NCI-H146 (cell line): ENCODE data around the gene COX8A.

Source experiments
- DNase-seq: peaks from one replicate; lab custom pipeline; 2025; lab: John Stamatoyannopoulos, UW

Gene COX8A

GRCh38 chr11:64003807-64004589 lies 29.6 kb downstream of the COX8A start:
- DNase-seq, result no peak

DNA sequence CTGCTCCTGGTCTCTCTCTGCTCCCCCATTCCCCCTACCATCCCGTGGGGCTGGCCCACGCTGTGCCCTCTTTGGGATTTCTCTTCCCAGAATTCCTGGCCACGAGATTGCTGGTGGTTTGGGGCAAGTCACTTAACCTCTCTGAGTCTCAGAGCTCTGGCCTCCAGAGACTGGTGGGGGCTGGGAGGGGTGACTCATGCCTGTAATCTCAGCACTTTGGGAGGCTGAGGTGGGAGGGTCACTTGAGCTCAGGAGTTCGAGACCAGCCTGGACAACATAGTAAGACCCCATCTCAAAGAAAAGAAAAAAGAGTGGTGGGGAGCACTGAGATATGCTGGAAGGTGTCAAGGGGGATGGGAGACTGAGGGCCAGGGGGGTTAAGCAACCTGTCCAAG lies 30.2 kb downstream of the COX8A start:
- DNase-seq, result no peak

DNA sequence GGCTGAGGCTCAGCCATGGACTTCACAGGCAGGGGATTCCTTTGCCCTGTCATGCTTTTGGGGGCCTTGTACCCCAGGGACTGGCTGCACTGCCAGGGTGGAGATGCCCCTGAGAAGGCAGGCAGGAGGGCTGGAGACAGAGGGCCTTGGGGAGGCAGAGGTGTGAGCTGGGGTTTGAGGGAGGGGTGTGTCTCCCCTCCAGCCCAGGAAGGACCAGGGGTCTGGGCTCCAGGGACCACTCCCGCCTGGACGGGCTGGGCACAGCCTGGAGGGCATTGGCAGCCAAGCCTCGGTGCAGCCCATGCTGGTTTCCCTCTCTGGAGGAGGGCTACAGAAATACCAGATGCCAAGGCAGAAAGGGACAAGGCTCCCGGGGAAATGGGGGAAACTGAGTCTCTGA lies 31.3 kb downstream of the COX8A start:
- no peak for DNase-seq

GRCh38 chr11:64006398-64006797 lies 32.0 kb downstream of the COX8A start:
- no peak for DNase-seq

DNA sequence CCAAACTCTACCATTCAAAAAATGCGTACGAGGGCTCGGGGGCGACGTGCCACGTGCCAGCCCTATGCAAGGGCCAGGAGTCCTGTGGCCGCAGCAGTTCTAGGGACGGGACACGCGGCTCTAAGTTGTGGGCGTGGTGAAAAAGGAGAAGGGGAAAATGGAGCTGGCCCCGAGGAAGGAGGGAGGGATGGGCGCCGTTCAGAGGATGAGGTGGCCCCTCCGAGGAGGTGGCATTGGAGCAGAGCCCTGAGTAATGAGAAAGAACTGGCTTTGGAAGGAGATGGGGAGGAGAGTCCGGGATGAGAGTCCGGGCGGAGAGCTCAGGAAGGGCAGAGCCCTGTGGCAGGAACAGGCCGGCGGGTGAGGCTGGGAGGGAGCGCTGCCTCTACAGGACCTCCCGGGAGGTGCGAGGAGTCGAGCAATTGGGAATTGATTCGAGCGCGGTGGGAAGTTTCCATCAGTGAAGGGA lies 32.8 kb downstream of the COX8A start:
- no peak for DNase-seq

- DNase-seq, result peak; percentile 89
These were observed 33.3 kb downstream of the COX8A start for GRCh38 chr11:64007629-64008282.

DNA sequence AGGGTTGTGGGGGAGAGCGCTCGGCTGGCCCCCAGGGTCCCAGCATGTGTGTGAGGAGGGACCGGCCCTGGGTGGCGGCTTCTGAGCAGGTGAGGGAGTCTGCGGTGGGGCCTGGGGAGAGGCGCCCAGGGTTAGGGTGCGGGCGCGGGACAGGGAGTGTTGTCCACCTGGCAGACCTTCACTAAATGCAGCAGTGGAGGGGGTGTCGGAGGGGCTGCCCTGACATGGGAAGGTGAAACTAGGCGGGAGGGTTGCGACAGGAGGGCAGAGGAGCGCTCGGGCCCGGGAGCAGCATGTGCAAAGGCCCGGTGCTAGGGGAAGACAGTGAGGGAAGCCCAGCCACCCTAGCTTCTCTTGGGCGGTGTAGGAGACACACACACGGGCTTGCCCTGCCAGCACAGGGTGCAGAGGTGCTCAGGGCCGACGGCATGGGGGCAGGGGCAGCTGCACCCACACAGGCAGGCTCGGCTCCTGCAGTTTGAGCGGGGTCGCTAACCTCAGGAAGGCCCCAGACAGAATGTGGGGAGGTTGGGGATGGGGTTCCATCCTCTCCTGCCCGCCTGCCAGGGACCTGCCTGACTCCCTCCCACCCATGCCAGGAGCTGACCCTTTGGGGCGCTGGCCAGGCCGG lies 34.0 kb downstream of the COX8A start:
- DNase-seq, result no peak

GRCh38 chr11:64008914-64009633 lies 34.7 kb downstream of the COX8A start:
- DNase-seq, result no peak

DNA sequence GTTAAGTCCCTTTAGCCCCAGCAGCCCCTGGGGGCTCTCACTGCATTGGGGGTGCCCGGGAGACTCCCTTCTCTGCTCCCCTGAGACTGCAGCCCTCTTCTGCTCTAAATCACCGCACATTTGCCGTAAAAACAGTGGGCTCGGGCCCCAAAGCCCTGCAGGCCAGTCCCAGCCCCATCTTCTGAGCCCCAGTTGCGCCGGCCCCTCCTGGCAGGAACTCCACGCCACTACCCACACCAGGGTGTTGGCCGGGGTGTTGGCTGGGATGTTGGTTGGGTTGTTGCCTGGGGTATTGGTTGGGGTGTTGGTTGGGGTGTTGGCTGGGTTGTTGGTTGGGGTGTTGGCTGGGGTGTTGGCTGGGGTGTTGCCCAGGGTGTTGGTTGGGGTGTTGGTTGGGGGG lies 35.3 kb downstream of the COX8A start:
- DNase-seq, result no peak

DNA sequence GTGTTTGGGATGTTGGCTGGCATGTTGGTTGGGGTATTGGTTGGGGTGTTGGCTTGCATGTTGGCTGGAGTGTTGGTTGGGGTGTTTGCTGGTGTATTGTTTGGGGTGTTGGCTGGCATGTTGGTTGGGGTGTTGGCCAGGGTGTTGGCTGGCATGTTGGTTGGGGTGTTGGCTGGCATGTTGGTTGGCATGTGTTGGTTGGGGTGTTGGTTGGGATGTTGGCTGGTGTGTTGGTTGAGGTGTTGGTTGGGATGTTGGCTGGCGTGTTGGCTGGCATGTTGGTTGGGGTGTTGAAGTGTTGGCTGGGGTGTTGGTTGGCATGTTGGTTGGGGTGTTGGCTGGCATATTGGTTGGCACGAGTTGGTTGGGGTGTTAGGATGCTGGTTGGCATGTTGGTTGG lies 36.4 kb downstream of the COX8A start:
- DNase-seq, result no peak

DNA sequence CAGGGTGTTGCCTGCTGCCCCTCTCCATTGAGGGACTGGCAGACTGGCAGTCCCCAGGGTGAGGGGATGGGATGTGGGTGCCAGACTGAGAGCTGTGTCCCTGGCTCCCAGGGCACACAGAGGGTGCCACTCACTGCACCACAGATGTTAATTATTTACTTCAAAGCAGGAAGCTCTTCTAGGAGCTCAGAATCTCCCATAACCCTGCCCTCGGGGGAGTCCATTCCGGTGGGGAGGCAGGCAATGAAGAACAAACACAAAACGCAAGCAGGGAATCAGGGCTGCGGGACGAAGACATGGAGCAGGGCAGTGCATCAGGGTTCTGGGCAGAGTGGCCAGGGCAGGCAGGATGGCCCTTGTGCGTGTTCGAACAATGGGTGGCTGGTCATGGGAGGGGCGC lies 37.0 kb downstream of the COX8A start:
- no peak for DNase-seq

DNA sequence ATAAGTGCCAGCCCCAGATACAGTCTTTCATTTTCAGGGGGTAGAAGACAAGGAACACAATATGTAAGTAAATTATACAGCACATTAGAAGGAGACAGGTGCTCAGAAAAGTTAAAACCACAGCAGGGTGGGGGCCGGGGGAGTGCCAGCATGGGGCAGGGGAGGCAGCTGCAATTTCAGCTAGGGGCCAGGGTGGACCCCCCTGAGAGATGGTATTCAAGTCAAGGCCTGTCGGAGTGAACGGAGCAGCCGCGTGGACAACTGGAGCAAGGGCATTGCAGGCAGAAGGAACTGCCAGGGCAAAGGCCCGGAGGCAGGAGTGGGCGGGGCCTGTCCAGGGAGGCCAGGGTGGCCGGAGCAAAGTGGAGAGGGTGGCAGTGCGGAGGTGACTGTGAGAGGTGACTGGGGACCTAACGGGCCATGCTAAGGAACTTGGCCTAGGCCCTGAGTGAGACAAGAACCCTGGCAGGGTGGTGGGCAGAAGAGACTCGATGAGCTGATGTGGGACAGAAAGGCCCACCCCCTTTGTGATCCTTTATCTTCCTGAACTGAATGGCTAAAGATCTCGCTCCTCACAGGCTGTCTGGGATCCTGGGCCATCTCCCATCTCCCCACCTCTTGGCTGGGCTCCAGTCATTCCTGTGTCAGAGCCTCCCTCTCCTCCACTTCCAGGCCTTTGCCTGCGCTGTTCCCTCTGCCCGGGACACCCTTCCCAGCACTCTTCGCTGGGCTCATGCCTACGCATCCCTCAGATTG lies 38.9 kb downstream of the COX8A start:
- peak; percentile 61 for DNase-seq

- DNase-seq, result no peak
These were observed 39.9 kb downstream of the COX8A start for GRCh38 chr11:64014356-64014755.

DNA sequence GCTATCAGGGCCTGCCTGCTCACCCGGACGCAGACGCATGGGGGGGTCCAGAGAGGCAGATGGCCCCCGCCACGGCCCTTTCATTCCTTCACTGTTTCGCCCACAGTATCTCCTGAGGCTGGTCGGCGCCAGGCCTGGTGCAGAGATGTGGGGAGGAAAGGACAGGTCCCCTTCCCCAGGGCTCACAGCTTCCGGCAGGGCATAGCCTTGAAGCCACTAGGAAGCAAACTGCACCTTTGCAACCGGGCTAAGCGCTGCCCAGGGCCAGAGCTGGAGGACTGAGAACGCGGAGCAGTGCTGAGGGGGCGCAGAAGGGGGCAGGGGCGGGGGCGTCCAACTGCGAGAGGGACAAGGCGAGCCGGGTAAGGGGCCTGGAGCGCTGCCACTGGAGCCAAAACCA lies 41.1 kb downstream of the COX8A start:
- DNase-seq, result no peak

GRCh38 chr11:64015935-64016845 lies 41.8 kb downstream of the COX8A start:
- DNase-seq, result no peak

- no peak for DNase-seq
These were observed 43.5 kb downstream of the COX8A start for GRCh38 chr11:64017945-64018224.

DNA sequence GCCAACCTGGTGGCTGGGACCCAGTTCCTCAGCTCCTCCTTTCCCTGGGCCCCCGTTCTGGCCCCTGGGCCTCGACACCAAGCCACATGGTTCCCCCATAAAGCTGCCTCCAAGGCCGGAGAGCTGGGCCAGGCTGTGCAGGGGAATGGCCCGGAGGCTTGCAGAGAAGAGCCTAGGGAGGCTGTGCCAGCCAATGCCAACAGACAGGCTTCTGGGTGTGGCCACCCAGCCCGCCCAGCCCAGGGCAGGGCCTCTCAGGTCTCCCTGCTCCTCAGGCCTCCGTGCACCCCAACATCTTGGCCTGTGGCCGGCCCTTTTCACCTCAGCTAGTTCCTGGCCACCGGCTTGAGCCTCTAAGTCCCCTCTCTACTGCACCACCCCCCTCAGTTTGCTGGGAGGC lies 43.9 kb downstream of the COX8A start:
- no peak for DNase-seq

DNA sequence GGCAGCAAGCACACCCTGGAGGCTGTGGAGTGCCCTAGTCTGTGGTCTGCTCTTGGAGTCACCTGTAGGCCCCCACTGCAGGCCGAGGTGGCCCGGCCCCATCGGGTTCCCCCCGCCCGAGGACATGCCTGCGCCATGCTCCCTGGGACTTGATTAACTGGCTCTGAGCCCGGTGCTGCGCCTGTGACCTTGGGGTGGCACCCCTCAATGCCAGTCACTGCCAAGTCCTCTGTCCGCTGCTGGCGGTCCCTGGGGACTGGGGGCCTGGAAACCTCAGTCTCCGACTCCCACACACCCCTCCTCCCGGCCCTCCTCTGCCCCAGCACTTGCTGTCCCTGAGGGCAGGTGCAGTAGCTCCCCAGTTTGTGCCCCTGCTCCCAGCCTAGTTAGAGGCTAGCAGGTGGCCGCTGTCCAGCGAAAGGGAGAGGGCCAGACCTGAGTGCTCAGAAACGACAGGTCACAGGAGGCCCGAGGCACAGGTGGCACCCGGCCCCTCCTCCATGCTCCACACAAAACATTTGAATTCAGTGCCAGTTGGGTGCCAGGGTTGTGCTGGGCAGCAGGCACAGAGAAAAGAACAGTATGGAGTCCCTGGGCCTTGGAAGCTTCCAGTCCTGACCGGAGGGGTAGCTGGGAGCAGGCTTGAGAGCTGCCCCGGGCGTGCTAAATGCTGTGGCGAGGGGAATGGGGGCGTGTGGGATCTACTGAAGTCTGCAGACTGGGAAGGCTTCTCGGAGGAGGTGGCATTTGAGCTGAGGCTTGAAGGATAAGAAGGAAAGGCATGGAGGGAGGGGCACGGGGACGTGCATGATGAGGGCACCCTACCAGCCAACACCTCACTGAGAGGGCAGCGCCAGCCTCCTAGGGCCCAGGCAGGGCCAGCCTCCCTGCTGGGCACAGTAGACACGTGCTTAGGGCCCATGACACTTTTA lies 45.0 kb downstream of the COX8A start:
- DNase-seq, result no peak

GRCh38 chr11:64020976-64021756 lies 46.7 kb downstream of the COX8A start:
- peak; percentile 22 for DNase-seq
